HEK293T (cell line): ENCODE data around the gene NOL6.
"Not testable (repeated sequence)": the region's sequence is repeated elsewhere in the genome, so short reads cannot be mapped to it uniquely, and the experiment has no call there.

Experiments used
- CTCF ChIA-PET: fragments of 350-600 bp; formaldehyde crosslinking; extraction: SDS; loops from one replicate; lab custom pipeline; 2021; ENCODE audit warnings: antibody characterized with exemption, inconsistent platforms; lab: Yijun Ruan, JAX
- POLR2A ChIA-PET: fragments of 350-600 bp; formaldehyde crosslinking; extraction: SDS; loops from one replicate; lab custom pipeline; 2020; ENCODE audit warnings: antibody characterized with exemption, inconsistent platforms; lab: Yijun Ruan, JAX
- DNase-seq: peaks from one replicate; pipeline ENCODE4 v3.0.0; 2012; ENCODE audit warnings: mixed read lengths; ENCODE audit errors: extremely low spot score
- ARNT ChIP-seq: fragments of 450-650 bp; IDR thresholded peaks from 2 replicates; pipeline ENCODE4 v1.6.1; 2017; ENCODE audit warnings: mild to moderate bottlenecking
- BHLHE40 ChIP-seq: fragments of 450-650 bp; IDR thresholded peaks from 2 replicates; pipeline ENCODE4 v1.6.1; 2016; ENCODE audit warnings: mild to moderate bottlenecking, moderate library complexity, borderline replicate concordance
- CTBP1 ChIP-seq: fragments of 450-650 bp; IDR thresholded peaks from 2 replicates; pipeline ENCODE4 v1.6.1; 2016; ENCODE audit warnings: borderline replicate concordance
- ELF4 ChIP-seq: fragments of 450-650 bp; IDR thresholded peaks from 2 replicates; pipeline ENCODE4 v1.6.1; 2017; ENCODE audit warnings: antibody characterized with exemption
- FOXA1 ChIP-seq: fragments of 450-650 bp; IDR thresholded peaks from 2 replicates; pipeline ENCODE4 v1.6.1; 2016; ENCODE audit warnings: mild to moderate bottlenecking
- FOXK2 ChIP-seq: fragments of 450-650 bp; IDR thresholded peaks from 2 replicates; pipeline ENCODE4 v1.6.1; 2016; ENCODE audit warnings: mild to moderate bottlenecking
- FOXM1 ChIP-seq: fragments of 450-650 bp; IDR thresholded peaks from 2 replicates; pipeline ENCODE4 v1.6.1; 2017; ENCODE audit warnings: mild to moderate bottlenecking, borderline replicate concordance
- HDGF ChIP-seq: fragments of 450-650 bp; IDR thresholded peaks from 2 replicates; pipeline ENCODE4 v1.6.1; 2017; ENCODE audit warnings: antibody characterized with exemption, borderline replicate concordance
- L3MBTL2 ChIP-seq: fragments of 450-650 bp; conservative IDR thresholded peaks from 2 replicates; pipeline ENCODE4 v1.6.1; 2016; ENCODE audit warnings: mild to moderate bottlenecking
- LEF1 ChIP-seq: fragments of 450-650 bp; IDR thresholded peaks from 2 replicates; pipeline ENCODE4 v1.6.1; 2017; ENCODE audit warnings: mild to moderate bottlenecking, borderline replicate concordance
- NFRKB ChIP-seq: fragments of 450-650 bp; IDR thresholded peaks from 2 replicates; pipeline ENCODE4 v1.6.1; 2016; ENCODE audit warnings: mild to moderate bottlenecking, moderate library complexity
- SP1 ChIP-seq: fragments of 450-650 bp; IDR thresholded peaks from 2 replicates; pipeline ENCODE4 v1.6.1; 2017
- SUZ12 ChIP-seq: fragments of 450-650 bp; IDR thresholded peaks from 2 replicates; pipeline ENCODE4 v1.6.1; 2016; ENCODE audit warnings: mild to moderate bottlenecking
- TARDBP ChIP-seq: fragments of 450-650 bp; IDR thresholded peaks from 2 replicates; pipeline ENCODE4 v1.6.1; 2016
- ZNF384 ChIP-seq: fragments of 450-650 bp; IDR thresholded peaks from 2 replicates; pipeline ENCODE4 v1.6.1; 2016
- TF ChIP-seq, protein P1 (sequence below): fragments of 450-650 bp; IDR thresholded peaks from 2 replicates; pipeline ENCODE4 v1.6.1; 2016

NOL6 gene

GRCh38 chr9:33473643-33474352, at the start of gene NOL6:
TSS of gene NOL6 (minus strand) at chr9:33473924. CDS start at chr9:33473842, 82 bp downstream.
- TF ChIP-seq SP1 (peak; percentile 89), ELF4 (peak; percentile 51), HDGF (0 out of 2 replicates have a peak, but pooled peaks have one; percentile 25), FOXM1 (no peak), ARNT (no peak)
- peak; percentile 97 for DNase-seq
- CTCF ChIA-PET = interaction anchor here (0.6 to 1.5 kb wide), 3 partner anchors 9 to 322 kb away, joined by 3 to 7 read pairs (median 5); no protein-coding TSS in a partner anchor
- POLR2A ChIA-PET = interaction anchor here (0.6 to 1.8 kb wide), 11 partner anchors 9 to 575 kb away, joined by 3 to 9 read pairs (median 3); partner anchors contain the start of genes ANKRD18B, NFX1 and UBAP2

- CTCF ChIA-PET, DNase-seq, POLR2A ChIA-PET: not testable (repeated sequence)
Measured at GRCh38 chr9:33521861-33522260, 48.1 kb upstream of the NOL6 start.

DNA sequence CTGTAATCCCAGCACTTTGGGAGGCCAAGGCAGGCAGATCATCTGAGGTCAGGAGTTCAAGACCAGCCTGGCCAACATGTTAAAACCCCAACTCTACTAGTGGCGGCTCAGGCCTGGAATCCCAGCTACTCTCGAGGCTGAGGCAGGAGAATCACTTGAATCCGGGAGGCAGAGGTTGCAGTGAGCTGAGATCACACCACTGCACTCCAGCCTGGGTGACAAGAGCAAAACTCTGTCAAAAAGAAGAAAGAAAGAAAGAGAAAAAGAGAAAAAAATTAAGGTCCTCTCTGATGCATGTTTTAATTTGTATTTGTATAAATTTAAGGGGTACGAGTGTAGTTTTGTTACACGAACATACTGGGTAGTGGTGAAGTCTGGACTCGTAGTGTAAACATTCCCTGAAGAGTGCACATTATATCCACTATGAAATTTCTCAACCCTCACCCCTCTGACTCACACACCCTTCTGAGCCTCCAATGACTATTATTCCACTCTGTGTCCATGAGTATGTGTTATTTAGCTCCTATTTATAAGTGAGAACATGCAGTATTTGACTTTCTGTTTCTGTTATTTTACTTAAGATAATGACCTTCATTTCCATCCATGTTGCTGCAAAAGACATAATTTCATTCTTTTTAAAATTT, 44.3 kb upstream of the NOL6 start:
- DNase-seq, POLR2A ChIA-PET: not testable (repeated sequence)
- CTCF ChIA-PET = interaction anchor here (0.7 to 0.8 kb wide), 2 partner anchors 129 to 228 kb away, joined by 3 to 4 read pairs; partner anchors contain the start of gene NFX1

- peak; percentile 34 for DNase-seq
- no peak for TF ChIP-seq SUZ12
- no peak for TF ChIP-seq BHLHE40
- TF ChIP-seq, protein P1, sequence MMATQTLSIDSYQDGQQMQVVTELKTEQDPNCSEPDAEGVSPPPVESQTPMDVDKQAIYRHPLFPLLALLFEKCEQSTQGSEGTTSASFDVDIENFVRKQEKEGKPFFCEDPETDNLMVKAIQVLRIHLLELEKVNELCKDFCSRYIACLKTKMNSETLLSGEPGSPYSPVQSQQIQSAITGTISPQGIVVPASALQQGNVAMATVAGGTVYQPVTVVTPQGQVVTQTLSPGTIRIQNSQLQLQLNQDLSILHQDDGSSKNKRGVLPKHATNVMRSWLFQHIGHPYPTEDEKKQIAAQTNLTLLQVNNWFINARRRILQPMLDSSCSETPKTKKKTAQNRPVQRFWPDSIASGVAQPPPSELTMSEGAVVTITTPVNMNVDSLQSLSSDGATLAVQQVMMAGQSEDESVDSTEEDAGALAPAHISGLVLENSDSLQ = peak; percentile 54; the same call in 1 of the 2 replicates
- TF ChIP-seq FOXA1 = no peak
- ChIA-PET POLR2A (no interaction called here), CTCF (interaction anchor here (0.7 to 0.8 kb wide), 4 partner anchors 104 to 397 kb away, joined by 3 to 4 read pairs (median 4); partner anchors contain the start of gene NFX1)
Measured at GRCh38 chr9:33517373-33517772, 43.6 kb upstream of the NOL6 start.

- POLR2A ChIA-PET, DNase-seq, CTCF ChIA-PET: not testable (repeated sequence)
Measured at GRCh38 chr9:33516397-33516796, 42.7 kb upstream of the NOL6 start.

DNA sequence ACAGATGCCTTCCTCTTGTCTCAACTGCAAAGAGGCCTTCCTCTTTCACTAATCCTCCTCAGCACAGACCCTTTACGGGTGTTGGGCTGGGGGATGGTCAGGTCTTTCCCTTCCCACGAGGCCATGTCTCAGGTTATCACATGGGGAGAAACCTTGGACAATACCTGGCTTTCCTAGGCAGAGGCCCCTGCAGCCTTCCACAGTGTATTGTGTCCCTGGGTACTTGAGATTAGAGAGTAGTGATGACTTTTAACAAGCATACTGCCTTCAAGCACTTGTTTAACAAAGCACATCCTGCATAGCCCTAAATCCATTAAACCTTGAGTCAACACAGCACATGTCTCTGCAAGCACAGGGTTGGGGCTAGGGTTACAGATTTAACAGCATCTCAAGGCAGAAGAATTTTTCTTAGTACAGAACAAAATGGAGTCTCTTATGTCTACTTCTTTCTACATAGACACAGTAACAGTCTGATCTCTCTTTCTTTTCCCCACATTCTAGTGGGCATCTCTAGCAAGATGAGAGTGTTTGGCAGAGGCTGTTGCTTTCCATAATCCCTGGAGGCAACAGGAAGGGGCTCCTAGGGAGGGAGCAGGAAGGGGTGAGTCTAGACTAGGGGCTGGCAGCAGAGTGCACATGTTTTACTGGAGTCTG, 41.7 kb upstream of the NOL6 start:
- POLR2A ChIA-PET, CTCF ChIA-PET, DNase-seq: not testable (repeated sequence)

DNA sequence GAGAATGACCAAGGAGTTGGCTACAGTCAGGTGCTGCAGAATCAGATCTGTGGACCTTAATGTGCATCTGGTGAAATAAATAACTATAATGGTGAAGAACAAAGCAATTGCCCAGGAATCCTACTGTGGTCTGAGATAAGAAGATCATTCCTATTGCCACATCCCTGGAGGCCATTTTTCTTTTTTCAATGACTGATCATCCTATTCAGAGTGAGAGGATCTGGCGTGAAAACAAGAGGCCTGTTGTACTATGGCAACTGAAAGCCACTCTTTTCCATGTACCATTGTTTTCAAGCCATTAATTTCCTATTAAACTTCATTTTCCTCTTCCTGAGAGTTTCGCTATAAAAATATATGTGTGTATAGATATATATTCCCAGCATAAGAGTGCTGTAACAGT, 38.8 kb upstream of the NOL6 start:
- POLR2A ChIA-PET, DNase-seq, CTCF ChIA-PET: not testable (repeated sequence)

- CTCF ChIA-PET, DNase-seq: not testable (repeated sequence)
- POLR2A ChIA-PET = interaction anchor here (1.4 to 1.6 kb wide), 2 partner anchors 13 to 37 kb away, joined by 5 to 10 read pairs; partner anchors contain the start of genes ANKRD18B and NOL6
Measured at GRCh38 chr9:33511184-33511517, 37.4 kb upstream of the NOL6 start.

GRCh38 chr9:33510262-33511183, 36.8 kb upstream of the NOL6 start:
- peak; percentile 43 for DNase-seq
- TF ChIP-seq ELF4 (no peak), SP1 (no peak), BHLHE40 (no peak), CTBP1 (no peak), L3MBTL2 (peak; percentile 70), FOXM1 (no peak), TARDBP (no peak), HDGF (no peak), LEF1 (no peak), FOXK2 (no peak), SUZ12 (no peak), FOXA1 (no peak), ZNF384 (no peak), ARNT (no peak), NFRKB (no peak)
- TF ChIP-seq, protein P1 = peak; percentile 47; the same call in 1 of the 2 replicates
- CTCF ChIA-PET = no interaction called here
- POLR2A ChIA-PET = interaction anchor here (1.4 to 1.6 kb wide), 2 partner anchors 14 to 37 kb away, joined by 5 to 10 read pairs; partner anchors contain the start of genes ANKRD18B and NOL6
